Measurements from ENCODE around the gene PACSIN2. TPM values are rescaled to one million over a fixed set of nuclear protein-coding genes. Genes with fewer than 3 reads are reported as not detected.

The PACSIN2 gene
- 10 to 100 TPM; 78.0 to 87.1 TPM for total RNA-seq

DNA sequence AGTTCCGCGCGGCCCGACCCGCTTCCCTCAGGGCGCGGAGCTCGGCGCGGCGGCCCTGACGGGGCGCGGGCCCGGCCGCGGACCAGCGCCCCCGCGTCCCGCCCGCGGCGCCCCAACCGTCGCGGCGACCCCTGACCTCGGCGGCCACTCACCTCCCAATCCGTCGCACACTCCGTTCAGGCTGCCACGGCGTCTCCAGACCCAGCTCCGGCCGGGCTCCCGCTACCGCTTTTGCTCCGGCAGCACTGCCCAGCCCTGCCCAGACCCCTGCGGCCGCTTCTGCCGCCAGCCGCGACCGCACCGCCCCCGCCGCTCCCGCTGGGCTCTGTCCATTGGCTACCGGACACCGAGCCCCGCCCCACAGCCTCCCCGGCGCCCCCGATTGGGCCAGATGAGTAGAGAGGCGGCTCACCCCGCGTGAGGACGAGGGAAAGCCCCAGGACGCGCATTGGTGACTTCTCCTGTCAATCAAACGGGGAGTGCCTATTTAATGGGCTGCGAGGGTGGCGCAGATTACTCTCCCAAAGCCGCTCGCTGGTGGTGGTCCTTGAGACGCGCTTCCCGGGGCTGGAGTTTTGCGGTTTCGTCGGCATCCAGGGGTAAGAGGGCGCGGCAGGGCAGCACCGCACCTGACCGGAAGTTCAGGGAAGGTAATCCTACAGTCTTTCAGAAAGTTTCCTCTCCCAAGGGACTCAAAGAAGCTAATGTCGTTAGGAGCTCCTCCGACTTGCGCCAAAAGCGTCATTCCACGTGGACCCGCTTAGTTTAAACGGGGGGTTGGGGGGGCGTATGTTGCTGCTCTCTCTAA is at the start of gene PACSIN2:
PACSIN2 (minus strand) TSS at position 281 of the 808 bp plus-strand sequence. CDS start 103,069 bp downstream, outside the sequence.
- TF ChIP-seq POLR2AphosphoS5 (IDR thresholded peaks at IDR 0.05) (peak; percentile 99), POLR2A (IDR thresholded peaks at IDR 0.05) (peak; percentile 96), CTCF (IDR thresholded peaks at IDR 0.05) (peak in 1 of 4 experiments; percentile 17)
- DNase-seq (ENCODE audit: low spot score), result peak; percentile 100
- WGBS, result under 1% methylated on average over 75 of the region's 85 CpGs
- Histone ChIP-seq H3K27ac (peak within 1 kb of the TSS; percentile 87 to 89), H3K9me3 (no peaks in the 10 kb centered on the region), H3K4me1 (replicated peaks) (no peaks in the 10 kb centered on the region), H3K36me3 (no peaks in the 10 kb centered on the region), H3K4me3 (peak within 1 kb of the TSS; percentile 90 to 93), H3K27me3 (replicated peaks; ENCODE audit: insufficient read depth) (no peaks in the 10 kb centered on the region)
- intact Hi-C loops (cut with DNase I), result loop anchor here (5.0 to 10.0 kb wide), 3 partner anchors 113 to 230 kb away; no protein-coding TSS in a partner anchor

GRCh38 chr22:43060183-43060582 is 45.2 kb upstream of the PACSIN2 start:
- WGBS, result 54% methylated on average over 5 of the region's 5 CpGs
- Histone ChIP-seq H3K27me3 (replicated peaks; ENCODE audit: insufficient read depth) (no peaks in the 10 kb centered on the region), H3K9me3 (no peaks in the 10 kb centered on the region), H3K36me3 (no peaks in the 10 kb centered on the region), H3K4me3 (no peak overlapping the region), H3K4me1 (replicated peaks) (no peaks in the 10 kb centered on the region), H3K27ac (no peak overlapping the region)
- no peak for DNase-seq (ENCODE audit: low spot score)
- intact Hi-C loops (cut with DNase I), result no loop called here
- TF ChIP-seq POLR2AphosphoS5 (IDR thresholded peaks at IDR 0.05), result no peak
- TF ChIP-seq CTCF (IDR thresholded peaks at IDR 0.05), result peak in 3 of 4 experiments; percentile 29 to 56 (median 38)
- TF ChIP-seq POLR2A (IDR thresholded peaks at IDR 0.05), result no peak

GRCh38 chr22:43057641-43058040 is 42.7 kb upstream of the PACSIN2 start:
- H3K4me3 ChIP-seq, result no peak overlapping the region
- DNase-seq (ENCODE audit: low spot score), result no peak
- H3K36me3 ChIP-seq, result no peaks in the 10 kb centered on the region
- TF ChIP-seq POLR2A (IDR thresholded peaks at IDR 0.05) (no peak), CTCF (IDR thresholded peaks at IDR 0.05) (no peak), POLR2AphosphoS5 (IDR thresholded peaks at IDR 0.05) (no peak)
- H3K27me3 ChIP-seq (replicated peaks; ENCODE audit: insufficient read depth), result no peaks in the 10 kb centered on the region
- H3K27ac ChIP-seq, result no peak overlapping the region
- H3K4me1 ChIP-seq (replicated peaks), result no peaks in the 10 kb centered on the region
- 87% methylated on average over 7 of the region's 7 CpGs for WGBS
- intact Hi-C loops (cut with DNase I), result no loop called here
- H3K9me3 ChIP-seq, result no peaks in the 10 kb centered on the region

GRCh38 chr22:43053176-43053575 is 38.2 kb upstream of the PACSIN2 start:
- Histone ChIP-seq H3K9me3 (no peaks in the 10 kb centered on the region), H3K27me3 (replicated peaks; ENCODE audit: insufficient read depth) (no peaks in the 10 kb centered on the region)
- WGBS, result 90% methylated on average over 7 of the region's 7 CpGs

More at GRCh38 chr22:43053176-43053575, 38.2 kb upstream of the PACSIN2 start:
- no peaks in the 10 kb centered on the region for H3K36me3 ChIP-seq
- DNase-seq (ENCODE audit: low spot score), result no peak
- no peak overlapping the region for H3K27ac ChIP-seq
- no peak overlapping the region for H3K4me3 ChIP-seq
- no peaks in the 10 kb centered on the region for H3K4me1 ChIP-seq (replicated peaks)
- TF ChIP-seq POLR2AphosphoS5 (IDR thresholded peaks at IDR 0.05), result no peak
- no peak for TF ChIP-seq CTCF (IDR thresholded peaks at IDR 0.05)
- no peak for TF ChIP-seq POLR2A (IDR thresholded peaks at IDR 0.05)
- intact Hi-C loops (cut with DNase I), result no loop called here
